Urinary bladder (tissue), 4 donors: ENCODE results near the gene PCDHGA1. TPM values are rescaled to one million over a fixed set of nuclear protein-coding genes. Genes with fewer than 3 reads are reported as not detected.
A peak's percentile ranks its signal among the peaks of the same experiment; 100 is the strongest.

ENCODE experiments used
- DNase-seq: peaks from one replicate; pipeline ENCODE4 v3.0.0-alpha.2; 2015; ENCODE audit errors: extremely low spot score
- H3K27ac ChIP-seq: one replicate; pipeline ENCODE4 v1.5.1; 2013; ENCODE audit warnings: low read depth, mild to moderate bottlenecking, moderate library complexity
- H3K36me3 ChIP-seq: one replicate; pipeline ENCODE4 v1.6.1; 2013; ENCODE audit warnings: mild to moderate bottlenecking, moderate library complexity; ENCODE audit not compliant: insufficient read depth
- H3K4me1 ChIP-seq: one replicate; pipeline ENCODE4 v1.6.1; 2013; ENCODE audit warnings: mild to moderate bottlenecking, moderate library complexity; ENCODE audit not compliant: insufficient read depth
- H3K4me3 ChIP-seq: one replicate; pipeline ENCODE4 v1.5.1; 2013; ENCODE audit warnings: low read depth, low read length
- WGBS: extraction: QIAGEN DNeasy Blood & Tissue Kit; methylation state at CpG from one replicate; pipeline ENCODE4 v1.1.7; 2013; 5-methylcytosine and 5-hydroxymethylcytosine counted together
- polyA plus RNA-seq: library from polyadenylated mRNA; stranded (reverse); fragments of 200-250 nt; gene quantifications from one replicate; pipeline ENCODE4 v1.2.3, GENCODE V29; 2013
- total RNA-seq: library from RNA; depleted of rRNA; stranded (reverse); fragments of >200 nt; gene quantifications from one replicate; pipeline ENCODE4 v1.2.3, GENCODE V29; 2014
- donor health status: healthy with polysubstance abuse.
- donor health status: healthy.

Gene PCDHGA1
- total and polyA plus RNA-seq, 2 donors = 1.2 TPM

- DNase-seq = no peak
- no peak overlapping the region for H3K4me3 ChIP-seq
- 95% methylated on average over 9 of the region's 9 CpGs for WGBS
- H3K36me3 ChIP-seq = no peaks in the 10 kb centered on the region
- H3K27ac ChIP-seq = no peak overlapping the region
- H3K4me1 ChIP-seq = no peaks in the 10 kb centered on the region
These were observed 110.0 kb downstream of the PCDHGA1 start for GRCh38 chr5:141440341-141440740.

GRCh38 chr5:141441571-141442170, 111.4 kb downstream of the PCDHGA1 start:
- H3K36me3 ChIP-seq = no peaks in the 10 kb centered on the region
- 44% methylated on average over 50 of the region's 50 CpGs for WGBS
- no peak for DNase-seq
- no peak overlapping the region for H3K27ac ChIP-seq
- no peaks in the 10 kb centered on the region for H3K4me1 ChIP-seq
- H3K4me3 ChIP-seq = no peak overlapping the region

- 95% methylated on average over 3 of the region's 3 CpGs for WGBS
- Histone ChIP-seq H3K27ac (no peak overlapping the region), H3K4me1 (no peaks in the 10 kb centered on the region), H3K36me3 (no peaks in the 10 kb centered on the region), H3K4me3 (no peak overlapping the region)
- DNase-seq = no peak
These were observed 135.0 kb downstream of the PCDHGA1 start for GRCh38 chr5:141465351-141465750.

GRCh38 chr5:141475625-141476131, 145.4 kb downstream of the PCDHGA1 start, which contains the start of gene PCDHGC3:
PCDHGC3 (plus strand) TSS chr5:141475966; CDS start chr5:141476117, 151 bp downstream.
- DNase-seq = peak; percentile 84
- Histone ChIP-seq H3K4me1 (no peaks in the 10 kb centered on the region), H3K27ac (peak within 1 kb of the TSS; percentile 57), H3K4me3 (peak within 1 kb of the TSS; percentile 40), H3K36me3 (no peaks in the 10 kb centered on the region)
- WGBS = under 1% methylated on average over 28 of the region's 28 CpGs

- H3K4me1 ChIP-seq = no peaks in the 10 kb centered on the region
- H3K36me3 ChIP-seq = no peaks in the 10 kb centered on the region
These were observed 146.0 kb downstream of the PCDHGA1 start for GRCh38 chr5:141476132-141476911.

GRCh38 chr5:141477044-141477575, 146.8 kb downstream of the PCDHGA1 start:
- H3K27ac ChIP-seq = no peak overlapping the region
- DNase-seq = no peak
- H3K4me3 ChIP-seq = peak overlapping the region; percentile 40
- WGBS = 24% methylated on average over 24 of the region's 24 CpGs
- H3K36me3 ChIP-seq = no peaks in the 10 kb centered on the region
- H3K4me1 ChIP-seq = no peaks in the 10 kb centered on the region

More at GRCh38 chr5:141476132-141476911, 146.0 kb downstream of the PCDHGA1 start:
- DNase-seq = peak; percentile 69
- under 1% methylated on average over 58 of the region's 58 CpGs for WGBS
- peak overlapping the region; percentile 57 for H3K27ac ChIP-seq
- H3K4me3 ChIP-seq = peak overlapping the region; percentile 40

- 44% methylated on average over 13 of the region's 13 CpGs for WGBS
- no peak for DNase-seq
These were observed 147.5 kb downstream of the PCDHGA1 start for GRCh38 chr5:141477815-141478214.

GRCh38 chr5:141478321-141478945, 148.1 kb downstream of the PCDHGA1 start:
- DNase-seq = no peak
- H3K27ac ChIP-seq = no peak overlapping the region
- peak overlapping the region; percentile 20 for H3K4me3 ChIP-seq
- no peaks in the 10 kb centered on the region for H3K4me1 ChIP-seq
- H3K36me3 ChIP-seq = no peaks in the 10 kb centered on the region
- WGBS = 21% methylated on average over 20 of the region's 20 CpGs

More at GRCh38 chr5:141477815-141478214, 147.5 kb downstream of the PCDHGA1 start:
- Histone ChIP-seq H3K4me1 (no peaks in the 10 kb centered on the region), H3K36me3 (no peaks in the 10 kb centered on the region), H3K27ac (no peak overlapping the region), H3K4me3 (peak overlapping the region; percentile 20)

GRCh38 chr5:141479776-141480175, 149.5 kb downstream of the PCDHGA1 start:
- no peak for DNase-seq
- peaks cover 2% of the 10 kb centered on the region for H3K4me1 ChIP-seq
- no peak overlapping the region for H3K27ac ChIP-seq
- no peak overlapping the region for H3K4me3 ChIP-seq
- no peaks in the 10 kb centered on the region for H3K36me3 ChIP-seq

- no peak overlapping the region for H3K27ac ChIP-seq
- no peak for DNase-seq
- H3K4me1 ChIP-seq = peaks cover 2% of the 10 kb centered on the region
- H3K36me3 ChIP-seq = no peaks in the 10 kb centered on the region
- 56% methylated on average over 3 of the region's 3 CpGs for WGBS
- H3K4me3 ChIP-seq = no peak overlapping the region
These were observed 153.6 kb downstream of the PCDHGA1 start for GRCh38 chr5:141483902-141484301.

- H3K4me1 ChIP-seq = peaks cover 2% of the 10 kb centered on the region
- no peak for DNase-seq
- H3K27ac ChIP-seq = no peak overlapping the region
- H3K36me3 ChIP-seq = no peaks in the 10 kb centered on the region
- whole genome bisulfite sequencing = 18% methylated on average over 4 of the region's 4 CpGs
- H3K4me3 ChIP-seq = peak overlapping the region; percentile 28
These were observed 154.0 kb downstream of the PCDHGA1 start for GRCh38 chr5:141484310-141484640.

GRCh38 chr5:141484641-141485311, 154.5 kb downstream of the PCDHGA1 start, which contains the start of gene PCDHGC4:
PCDHGC4 (plus strand) TSS chr5:141485030; CDS start chr5:141485174, 144 bp downstream.
- Histone ChIP-seq H3K4me3 (peak within 1 kb of the TSS; percentile 28), H3K4me1 (peaks cover 2% of the 10 kb centered on the region), H3K36me3 (no peaks in the 10 kb centered on the region), H3K27ac (no peak within 1 kb of the TSS)
- WGBS = 8% methylated on average over 39 of the region's 39 CpGs
- no peak for DNase-seq
